Thyroid gland (tissue), 4 donors: ENCODE results near the gene OR2B6.

Experiments
- POLR2A ChIP-seq, 2 donors: fragments of 450-650 bp; IDR thresholded peaks; one replicate each; pipeline ENCODE4 v1.6.1; 2017; ENCODE audit warnings: antibody characterized with exemption in 2 of 2, mild to moderate bottlenecking in 2 of 2, moderate library complexity in 1 of 2
- TF ChIP-seq, protein P1 (sequence below), 6 experiments: fragments of 200-600 bp in 3 of 6; fragments of 450-650 bp in 3 of 6; sonication (generic) in 3 of 6; IDR thresholded peaks; one replicate each; pipeline ENCODE4 v1.5.1; 2016 to 2019; ENCODE audit warnings: antibody characterized with exemption in 6 of 6, mild to moderate bottlenecking in 2 of 6, inconsistent platforms in 1 of 6, moderate library complexity in 1 of 6

- TF ChIP-seq, protein P1, sequence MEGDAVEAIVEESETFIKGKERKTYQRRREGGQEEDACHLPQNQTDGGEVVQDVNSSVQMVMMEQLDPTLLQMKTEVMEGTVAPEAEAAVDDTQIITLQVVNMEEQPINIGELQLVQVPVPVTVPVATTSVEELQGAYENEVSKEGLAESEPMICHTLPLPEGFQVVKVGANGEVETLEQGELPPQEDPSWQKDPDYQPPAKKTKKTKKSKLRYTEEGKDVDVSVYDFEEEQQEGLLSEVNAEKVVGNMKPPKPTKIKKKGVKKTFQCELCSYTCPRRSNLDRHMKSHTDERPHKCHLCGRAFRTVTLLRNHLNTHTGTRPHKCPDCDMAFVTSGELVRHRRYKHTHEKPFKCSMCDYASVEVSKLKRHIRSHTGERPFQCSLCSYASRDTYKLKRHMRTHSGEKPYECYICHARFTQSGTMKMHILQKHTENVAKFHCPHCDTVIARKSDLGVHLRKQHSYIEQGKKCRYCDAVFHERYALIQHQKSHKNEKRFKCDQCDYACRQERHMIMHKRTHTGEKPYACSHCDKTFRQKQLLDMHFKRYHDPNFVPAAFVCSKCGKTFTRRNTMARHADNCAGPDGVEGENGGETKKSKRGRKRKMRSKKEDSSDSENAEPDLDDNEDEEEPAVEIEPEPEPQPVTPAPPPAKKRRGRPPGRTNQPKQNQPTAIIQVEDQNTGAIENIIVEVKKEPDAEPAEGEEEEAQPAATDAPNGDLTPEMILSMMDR (IDR thresholded peaks at IDR 0.05): no peak
- TF ChIP-seq POLR2A (IDR thresholded peaks at IDR 0.05): no peak
Observed at GRCh38 chr6:28001751-28002150, 44.7 kb downstream of the OR2B6 start.
